ENCODE measurements around the gene FXYD6.

FXYD6 gene

DNA sequence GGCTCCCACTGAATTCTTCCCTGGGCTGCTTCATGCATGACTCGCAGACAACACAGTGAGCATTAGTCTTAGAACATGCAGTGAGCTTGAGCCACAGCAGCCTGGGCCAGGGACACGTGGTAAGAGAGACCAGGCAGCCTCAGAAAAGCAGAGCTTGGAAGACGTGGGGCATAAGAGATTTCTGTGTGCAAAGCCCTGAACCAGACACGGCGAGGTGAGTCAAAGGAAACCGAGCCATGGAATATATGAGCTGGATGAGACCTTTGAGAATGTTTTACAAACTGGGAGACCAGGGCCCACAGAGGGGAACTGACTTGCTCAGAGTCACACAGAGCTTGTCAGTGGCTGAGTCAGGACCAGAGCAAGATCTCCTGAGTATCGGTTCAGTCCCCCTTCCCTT lies 8.5 kb upstream of the FXYD6 start:
- no peak for DNase-seq

DNA sequence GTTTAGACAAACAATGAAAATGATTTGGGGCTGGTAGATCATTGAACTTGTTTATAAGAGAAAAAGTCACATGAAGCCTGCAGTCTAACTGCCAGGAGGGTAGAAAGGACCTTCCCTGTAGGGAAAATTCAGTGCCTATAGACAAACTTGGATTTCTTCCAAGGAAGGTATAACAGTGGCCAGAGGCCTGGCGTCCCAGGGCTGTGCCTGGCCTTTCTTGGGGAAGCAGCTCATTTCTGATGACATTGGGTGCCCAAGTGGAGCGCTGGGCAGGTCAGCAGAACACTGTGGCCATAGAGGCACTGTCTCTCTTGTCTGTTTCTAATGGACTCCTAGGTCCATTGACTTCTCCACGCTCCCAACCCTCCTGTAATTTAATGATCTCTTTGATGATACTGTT lies 6.6 kb upstream of the FXYD6 start:
- no peak for DNase-seq

DNA sequence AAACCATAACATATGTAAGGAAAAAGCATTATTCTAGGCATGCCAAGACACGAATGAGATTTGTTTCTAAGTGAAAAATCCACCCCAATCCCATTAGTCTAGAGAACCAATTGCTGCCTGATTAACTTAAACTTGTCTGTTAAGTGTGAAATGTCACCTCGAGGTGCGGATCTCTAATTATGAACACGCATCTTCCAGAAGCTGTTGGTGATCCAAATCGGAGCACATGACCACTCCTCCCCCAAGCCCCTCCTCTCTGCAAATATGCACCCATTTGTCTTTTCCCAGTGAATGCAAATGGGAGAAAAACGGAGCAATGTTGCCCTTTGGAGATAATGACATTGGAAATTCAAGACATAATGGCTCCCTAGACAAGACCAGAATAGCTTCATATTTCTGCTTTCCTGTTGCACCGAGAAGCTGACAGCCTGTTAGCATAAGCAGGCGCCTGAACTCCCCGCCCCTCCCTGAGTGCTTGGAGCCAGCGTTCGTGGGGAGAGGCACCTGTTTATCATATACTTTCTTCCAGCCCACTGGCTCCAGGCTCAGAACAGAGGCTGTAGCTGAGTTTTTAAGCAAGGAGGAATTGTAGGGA lies 6.0 kb upstream of the FXYD6 start:
- DNase-seq: no peak

DNA sequence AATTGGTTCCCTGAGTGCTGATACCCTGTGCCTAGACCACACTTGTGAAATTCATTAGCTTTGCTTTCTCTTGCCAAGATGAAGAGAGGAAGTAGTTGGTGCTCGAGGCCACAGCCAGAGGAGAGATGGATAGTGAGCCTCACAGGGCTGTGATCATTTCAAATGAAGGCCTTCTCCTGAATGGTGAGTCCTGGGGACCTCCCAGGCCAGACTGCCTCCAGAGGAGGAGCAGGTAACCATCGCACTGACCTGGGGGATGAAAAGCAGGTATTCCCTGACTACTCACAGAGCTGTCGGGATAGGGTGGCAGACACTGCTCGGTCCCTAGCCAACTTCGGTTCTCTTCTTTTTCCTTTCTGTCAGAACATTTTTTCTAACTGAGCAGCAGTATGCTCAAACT lies 4.8 kb upstream of the FXYD6 start:
- DNase-seq: no peak

DNA sequence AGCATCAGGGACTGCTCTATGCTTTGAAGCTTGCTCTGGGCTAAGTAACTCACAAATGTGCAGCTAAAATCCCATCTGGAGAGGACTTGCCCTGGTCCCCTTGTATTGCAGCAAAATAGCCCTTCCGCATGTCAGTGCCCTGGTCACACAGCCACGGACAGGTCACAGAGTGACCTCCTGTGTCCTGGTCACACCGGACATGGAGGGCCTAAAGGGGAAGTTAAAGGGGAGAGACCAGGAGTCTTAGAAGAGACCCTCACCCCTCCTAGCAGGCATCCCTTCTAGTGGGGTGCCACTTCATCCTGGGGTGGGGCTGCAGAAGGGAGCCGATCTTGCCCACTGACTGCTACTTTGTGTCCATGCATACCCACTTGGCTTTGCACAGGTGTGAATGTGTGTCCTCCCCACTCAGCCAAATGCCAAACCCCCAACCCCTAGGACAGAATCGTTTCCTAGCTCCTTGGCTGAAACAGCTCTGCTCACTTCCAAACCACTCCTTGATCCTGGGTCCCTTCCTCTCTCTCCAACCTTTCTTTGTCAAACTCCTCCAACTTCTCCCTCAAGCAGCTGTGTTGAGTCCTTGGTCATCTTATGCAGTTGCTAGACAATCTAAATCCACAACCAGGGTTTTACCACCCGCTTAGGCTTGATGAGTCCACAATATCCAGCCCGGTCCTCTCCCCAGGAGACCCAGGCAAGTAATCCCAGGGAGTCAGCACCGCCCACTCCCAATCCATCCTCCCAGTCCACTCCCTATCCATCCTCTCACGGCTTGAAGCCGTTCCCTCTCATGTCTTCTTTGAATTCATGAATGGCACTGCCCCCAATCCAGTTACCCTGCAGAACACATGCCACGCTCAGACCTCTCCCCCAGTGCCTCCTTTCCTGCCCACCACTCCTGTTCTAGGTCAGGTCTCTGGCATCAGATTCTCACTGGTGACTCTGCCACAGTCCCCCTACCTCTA lies 3.3 kb upstream of the FXYD6 start:
- DNase-seq: no peak

DNA sequence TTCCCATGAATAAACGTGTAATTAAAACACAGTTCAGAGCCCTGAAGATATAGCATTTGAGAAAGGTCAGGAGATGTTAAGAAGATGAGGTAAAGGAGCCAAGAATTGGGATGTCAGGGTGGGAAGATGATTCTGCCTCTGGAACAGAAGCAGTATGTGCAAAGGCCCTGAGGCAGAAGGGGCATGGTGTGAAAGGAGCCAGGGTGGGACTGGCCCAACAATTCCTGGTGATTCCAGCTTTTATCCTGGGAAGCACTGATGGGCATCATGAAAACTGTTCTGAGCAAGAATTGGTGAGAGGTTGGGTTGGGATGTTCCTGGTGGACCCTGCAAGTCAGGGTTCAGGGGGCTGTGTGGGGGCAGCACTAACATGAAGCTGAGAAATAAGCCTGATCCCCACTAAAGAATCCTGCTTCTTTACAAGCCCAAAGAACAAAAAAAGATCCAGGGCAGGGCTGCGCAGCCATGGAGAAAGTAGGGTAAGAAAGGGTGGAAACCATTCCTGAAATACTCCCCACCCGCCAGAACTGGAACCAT lies 2.5 kb upstream of the FXYD6 start:
- no peak for DNase-seq

DNA sequence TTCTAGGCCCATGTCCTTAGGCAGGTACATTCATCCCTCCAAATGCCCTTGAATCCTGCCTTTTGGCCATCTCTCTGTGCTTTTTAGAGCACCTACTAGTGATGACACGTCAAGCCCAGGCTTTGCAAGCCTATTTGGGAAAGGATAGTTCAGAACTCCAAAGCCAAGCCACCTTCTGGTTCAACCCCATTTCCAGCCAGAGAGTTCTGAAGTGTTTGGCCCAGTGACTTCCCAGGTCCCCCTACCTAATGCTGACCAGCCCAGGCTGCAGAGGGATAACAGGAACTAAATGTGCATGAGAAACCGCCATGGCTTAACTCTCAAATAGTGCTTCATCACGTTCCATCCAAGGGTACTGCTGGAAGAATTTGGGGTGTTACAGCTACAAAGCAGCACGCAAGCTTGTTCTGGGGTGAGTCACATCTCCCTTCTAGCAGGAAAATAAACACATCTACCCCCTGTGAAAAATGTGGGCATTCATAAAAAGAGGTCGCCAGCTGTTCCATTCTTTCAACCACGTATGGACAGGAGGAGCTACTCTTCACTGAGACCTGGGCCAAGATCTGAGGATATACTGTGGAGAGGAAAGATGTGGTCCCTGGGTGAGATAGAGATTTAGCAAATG lies 2.0 kb upstream of the FXYD6 start:
- no peak for DNase-seq

DNA sequence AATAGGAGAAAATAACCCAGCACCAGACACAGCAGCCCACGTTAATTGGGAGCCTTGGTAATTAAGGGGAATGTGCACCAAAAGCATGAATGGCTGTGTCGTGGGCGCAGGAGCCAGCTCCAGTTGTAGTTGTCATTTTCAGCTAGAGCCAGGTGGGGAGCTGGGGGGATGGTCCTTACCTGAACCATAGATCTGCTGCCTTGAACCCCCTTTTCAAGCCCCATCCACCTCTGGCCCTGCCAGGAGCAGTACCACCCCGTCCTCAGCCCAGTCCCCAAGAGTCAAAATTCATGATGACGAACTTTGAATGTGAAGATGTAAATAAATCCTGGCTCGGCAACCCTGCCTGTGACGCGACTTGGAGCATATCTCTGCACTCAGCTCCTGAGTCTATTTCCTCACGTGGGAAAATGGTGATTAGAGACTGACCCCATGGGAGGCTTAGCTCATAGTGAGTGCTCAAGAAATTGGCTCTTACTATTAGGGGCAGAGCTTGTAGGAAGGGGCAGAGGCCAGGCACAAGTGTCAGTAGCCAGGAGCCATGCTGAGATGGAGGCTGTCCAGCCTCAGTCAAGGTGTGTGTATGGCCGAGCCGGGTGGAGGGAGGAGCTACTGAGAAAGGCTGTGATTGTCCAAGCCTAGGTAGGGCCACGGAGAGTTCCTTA lies 794 bp upstream of the FXYD6 start:
- no peak for DNase-seq

DNA sequence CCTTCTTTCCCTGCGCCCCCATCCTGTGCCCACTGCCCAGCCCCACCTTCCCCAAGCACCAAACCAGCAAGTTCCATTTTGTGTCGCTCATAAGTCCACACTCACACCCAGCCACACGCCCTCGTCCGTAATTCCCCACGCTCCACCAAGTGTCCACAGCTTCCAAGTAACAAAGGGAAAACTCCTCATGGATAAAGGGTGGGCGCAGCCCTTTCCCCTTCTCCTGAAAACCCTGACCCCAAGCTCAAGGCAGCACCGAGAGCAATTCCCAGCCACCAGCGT lies 458 bp downstream of the FXYD6 start:
- no peak for DNase-seq

DNA sequence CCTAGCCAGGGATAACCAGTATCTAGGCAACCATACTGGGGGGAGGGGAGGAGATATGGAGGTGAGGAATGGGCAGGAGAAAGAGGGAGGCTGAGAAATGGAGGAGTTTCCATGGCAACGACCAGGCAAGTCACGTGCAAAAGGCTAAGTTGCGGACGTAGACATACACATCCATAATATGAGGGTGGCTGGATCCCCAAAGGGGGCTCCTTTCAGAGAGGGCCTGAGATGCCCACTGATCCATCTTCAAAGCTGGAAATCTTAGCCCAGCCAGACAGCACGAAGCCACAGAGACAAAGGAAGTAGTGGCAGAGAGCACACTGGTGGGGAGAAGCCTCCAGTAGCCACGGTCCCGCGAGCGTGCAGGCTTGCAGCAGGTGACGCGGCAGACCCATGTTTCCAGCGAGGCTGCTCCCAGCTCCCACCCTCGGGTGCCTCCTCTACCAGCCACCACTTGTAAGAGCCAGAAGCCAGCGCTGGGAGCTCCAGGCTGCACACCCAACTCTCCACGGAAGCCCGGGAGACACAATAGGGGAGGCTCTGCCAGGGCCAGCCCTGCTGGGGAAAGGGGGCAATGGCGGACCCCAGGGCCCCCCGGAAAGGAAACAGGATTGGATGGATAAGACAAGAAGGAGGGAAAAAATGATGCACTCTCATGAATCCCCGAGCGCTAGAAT lies 938 bp downstream of the FXYD6 start:
- no peak for DNase-seq

DNA sequence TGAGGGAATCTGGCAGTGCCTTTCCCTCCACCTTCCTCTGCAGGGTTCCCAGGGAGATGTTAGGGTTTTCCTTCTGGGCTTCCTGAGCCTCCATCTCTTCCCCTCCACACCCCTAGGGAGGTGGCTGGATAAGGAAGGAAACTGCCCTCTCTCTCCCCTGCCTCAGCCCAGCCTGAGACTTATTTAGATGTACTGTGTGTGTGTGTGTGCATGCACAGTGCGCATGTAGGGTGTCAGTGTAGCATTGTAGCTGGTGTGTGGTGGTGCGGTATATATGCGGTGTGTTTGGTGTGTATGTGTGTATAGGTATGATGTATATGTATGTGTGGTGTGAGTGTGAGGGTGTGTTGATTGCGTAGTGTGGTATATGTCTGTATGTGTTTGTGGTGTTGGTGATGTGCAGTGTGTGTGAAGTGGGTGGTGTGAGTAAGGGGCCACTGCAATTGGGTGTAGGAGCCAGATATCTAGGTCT lies 1.5 kb downstream of the FXYD6 start:
- DNase-seq: no peak

DNA sequence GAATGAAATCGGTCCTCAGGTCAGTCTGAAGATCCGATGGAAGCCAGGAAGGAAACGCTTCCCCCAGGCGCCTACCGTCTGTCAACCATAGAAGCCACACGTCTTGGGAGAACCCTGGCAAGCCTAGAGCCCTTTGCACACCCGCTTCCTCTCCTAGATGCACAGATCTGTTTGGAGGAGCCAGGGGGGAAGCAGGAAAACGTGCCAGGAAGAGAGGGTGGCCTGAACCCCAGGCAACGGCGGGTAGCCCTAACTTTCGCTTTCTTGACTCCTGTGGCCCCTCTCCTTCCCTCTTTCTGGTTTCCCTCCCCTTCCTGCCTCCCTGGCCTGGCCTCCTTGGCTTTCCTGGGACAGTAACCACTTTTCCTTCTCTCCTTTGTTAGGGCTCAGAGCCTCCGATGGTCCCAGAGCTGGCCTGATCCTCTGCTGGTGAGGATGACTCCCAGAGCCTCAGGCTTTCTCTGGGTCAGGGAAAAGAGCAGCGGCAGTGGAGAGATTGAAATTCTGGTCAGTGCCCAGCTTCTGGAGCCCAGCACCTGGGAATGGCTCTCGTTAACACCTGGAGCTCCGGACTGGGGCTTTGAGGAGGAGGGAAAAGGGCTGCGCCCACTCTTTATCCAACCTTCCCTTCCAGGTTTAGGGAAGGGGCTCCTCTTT lies 2.1 kb downstream of the FXYD6 start:
- DNase-seq: no peak

DNA sequence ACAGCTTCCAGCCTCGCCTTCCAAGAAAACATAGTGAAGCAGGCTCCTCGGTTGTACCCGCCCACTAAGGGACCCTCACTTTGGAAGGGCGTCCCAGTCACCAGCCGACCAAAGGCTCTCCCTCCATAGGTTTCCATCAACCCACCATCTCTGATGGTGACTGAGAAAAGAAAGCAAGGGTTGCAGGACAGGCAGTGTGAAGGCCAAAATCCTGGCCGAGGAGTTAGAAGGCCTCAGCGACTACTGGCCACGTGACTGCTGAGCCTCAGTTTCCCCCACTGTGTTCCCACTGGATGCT lies 2.7 kb downstream of the FXYD6 start:
- DNase-seq: no peak

DNA sequence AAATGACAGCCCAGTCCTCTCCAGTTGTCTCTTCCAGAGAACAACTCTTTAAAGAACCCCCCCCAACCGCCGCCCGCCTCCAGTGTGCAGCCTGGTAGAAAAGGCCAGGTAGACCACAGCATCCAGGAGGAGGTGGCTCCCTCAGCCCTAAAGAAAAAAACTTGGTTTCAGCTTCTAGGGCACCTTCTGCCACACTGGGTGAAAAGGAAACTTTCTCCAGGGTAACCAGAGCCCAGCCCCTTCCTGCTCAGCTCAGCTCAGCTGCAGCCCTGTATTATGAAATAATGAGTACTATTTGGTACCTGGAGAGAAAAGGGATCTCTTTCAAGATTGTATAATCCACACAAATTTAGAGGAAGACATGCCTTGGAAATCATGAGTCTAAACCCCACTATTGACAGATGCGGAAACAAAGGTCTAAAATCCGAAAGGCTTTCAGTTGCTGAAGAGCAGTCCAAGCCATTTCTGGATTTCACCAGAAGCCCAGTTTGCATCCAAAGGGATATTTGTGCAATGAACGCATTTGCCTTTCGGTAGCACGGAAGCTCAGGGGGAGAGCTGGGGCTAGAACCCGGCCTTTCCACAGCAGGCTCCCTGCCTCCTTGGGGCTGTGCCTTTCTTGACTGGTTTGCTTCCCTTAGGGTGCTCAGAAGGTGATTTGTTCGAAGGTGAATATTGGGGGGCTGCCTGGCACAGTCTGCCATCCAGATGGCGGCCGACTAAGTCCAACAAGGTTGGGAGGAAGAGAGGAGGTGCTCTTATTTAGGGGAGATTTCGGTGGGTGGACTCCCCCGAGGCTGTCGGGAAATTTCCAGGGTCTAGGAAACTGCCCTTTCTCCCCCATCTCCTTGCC lies 3.3 kb downstream of the FXYD6 start:
- no peak for DNase-seq

DNA sequence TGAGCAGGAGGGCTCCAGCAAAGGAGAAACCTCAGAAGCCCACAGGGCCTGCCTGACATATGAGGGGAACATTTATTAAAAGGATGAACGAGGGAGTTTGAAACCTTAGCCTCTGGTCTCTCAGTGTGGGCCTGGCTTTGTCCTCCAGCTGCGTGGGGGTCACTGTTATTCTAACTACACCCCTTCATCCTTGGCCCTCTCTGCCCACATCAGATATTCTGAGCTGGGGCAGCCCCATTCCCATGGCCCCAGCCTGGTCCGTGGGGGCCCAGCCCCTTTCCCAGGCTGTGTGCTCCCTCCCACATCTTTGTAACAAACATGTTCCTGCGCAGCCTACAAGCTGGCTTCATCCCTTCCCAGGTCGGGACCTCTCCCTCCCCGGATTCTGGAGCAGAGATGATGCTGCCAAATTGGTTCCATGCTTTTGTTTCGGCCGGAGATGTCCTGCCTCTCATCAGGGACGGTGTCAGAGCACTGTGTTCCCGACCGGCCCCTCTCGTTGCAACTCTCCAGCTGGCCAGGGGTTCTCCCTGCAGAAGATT lies 4.0 kb downstream of the FXYD6 start:
- DNase-seq: no peak

DNA sequence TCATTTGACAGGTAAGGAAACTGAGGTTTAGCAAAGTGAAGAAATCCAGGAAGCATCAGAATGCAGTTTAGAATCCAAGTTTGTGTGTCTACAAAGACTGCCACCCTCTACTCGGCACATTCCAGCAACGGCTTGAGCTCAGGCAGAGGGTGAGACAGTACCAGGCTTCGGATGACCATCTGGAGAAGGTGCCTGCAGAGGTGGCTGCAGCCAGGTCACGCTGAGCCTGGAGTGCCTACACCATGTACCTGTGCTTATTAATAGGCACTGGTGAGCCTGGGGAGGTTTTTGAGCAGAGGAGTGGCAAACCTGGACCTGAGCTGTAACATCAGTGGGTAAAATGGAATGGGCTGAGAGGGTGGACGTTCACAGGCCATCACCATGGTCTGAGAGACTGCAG lies 4.7 kb downstream of the FXYD6 start:
- no peak for DNase-seq

DNA sequence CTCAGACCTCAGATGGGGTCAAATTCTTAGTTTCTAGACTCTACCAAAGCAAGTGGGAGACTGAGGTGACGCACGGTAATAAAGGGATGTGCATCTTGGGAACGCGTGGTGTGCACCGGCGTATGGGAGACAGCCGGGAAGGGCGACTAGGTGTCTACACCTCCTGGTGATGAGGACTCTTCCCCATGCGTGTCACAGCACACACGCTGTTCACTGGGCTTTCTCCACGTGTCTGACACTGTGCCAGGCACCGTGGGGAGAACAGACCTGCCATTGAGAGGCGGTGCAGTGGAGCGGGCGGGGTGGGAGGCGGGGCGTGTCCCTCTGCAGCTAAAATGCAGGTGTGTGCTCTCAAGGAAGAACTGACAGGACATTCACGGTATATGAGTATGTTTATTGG lies 5.3 kb downstream of the FXYD6 start:
- DNase-seq: no peak

DNA sequence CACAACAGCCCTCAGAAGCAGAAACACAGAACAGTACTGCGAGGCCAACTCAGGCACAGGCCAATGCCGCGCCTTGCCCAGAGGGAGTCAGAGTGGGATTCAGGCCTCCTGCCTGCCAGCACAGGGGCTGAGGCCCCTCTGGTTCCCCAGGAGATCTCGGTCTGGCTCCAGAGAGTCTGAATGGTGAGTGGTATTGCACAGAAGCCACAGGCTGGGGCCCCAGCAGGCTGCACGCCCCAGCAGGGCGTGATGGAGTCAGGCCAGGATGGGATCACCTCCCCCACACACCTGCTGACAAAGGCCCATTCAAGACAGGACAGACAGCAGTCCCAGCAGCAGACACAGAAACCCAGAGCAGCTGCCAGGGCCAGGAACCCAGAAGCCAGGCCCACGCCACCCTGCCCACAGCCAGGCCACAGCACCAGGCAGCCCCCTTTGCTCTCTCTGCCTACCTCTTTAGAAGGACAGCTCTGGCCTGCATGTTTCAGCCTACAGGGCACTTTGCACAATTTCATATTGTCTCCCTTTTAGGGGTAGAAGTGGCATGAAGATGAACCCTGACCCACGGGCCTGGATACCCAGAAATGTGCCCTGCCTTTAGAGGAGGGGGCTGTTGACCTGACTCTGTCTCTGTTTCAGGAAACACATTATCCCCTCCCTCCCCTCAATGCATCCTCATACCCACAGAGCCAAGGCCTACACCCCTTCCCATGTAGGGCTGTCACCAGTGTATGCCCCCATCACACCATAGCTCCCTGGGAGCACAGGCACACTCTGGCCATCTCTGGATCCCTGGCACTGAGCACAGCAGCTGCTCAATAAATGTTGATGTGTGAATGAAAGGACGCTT lies 6.1 kb downstream of the FXYD6 start:
- no peak for DNase-seq

DNA sequence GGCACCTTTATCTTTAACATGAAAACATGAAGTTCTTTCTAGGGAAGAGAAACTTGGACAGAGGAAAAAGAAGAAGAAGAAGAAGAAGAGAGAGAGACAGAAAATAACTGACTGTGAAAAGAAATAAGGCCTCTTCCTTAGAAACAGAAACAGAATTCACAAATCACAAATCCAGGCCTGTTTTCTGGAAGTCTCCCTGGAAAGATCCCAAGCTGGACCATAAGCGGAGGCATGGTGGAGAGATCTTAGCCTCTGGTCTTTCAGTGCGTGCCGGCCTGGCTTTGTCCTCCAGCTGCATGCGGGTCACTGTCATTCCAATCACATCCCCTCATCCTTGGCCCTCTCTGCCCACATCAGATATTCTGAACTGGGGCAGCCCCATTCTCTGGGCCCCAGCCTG lies 6.9 kb downstream of the FXYD6 start:
- no peak for DNase-seq
